Right lobe of liver (tissue), 6 donors: ENCODE measurements around the gene KCNQ4. TPM values are rescaled to one million over a fixed set of nuclear protein-coding genes. Genes with fewer than 3 reads are reported as not detected.
A peak's percentile ranks its signal among the peaks of the same experiment; 100 is the strongest.

ENCODE experiments used
- ATAC-seq, 4 donors: fragments of 200-7000 bp; cut with Tn5 transposase; one replicate each; pipeline ENCODE4 v1.9.1; 2020; ENCODE audit warnings: mild to moderate bottlenecking in 4 of 4, moderate library complexity in 4 of 4
- DNase-seq, 3 donors: peaks; one replicate each; pipeline ENCODE4 v3.0.0-alpha.2; 2020
- H3K27ac ChIP-seq, 3 donors: fragments of 200-600 bp; one replicate each; pipeline ENCODE4 v1.8.0; 2022
- H3K27me3 ChIP-seq, 2 donors: fragments of 200-600 bp; one replicate each; pipeline ENCODE4 v1.8.0; 2022
- H3K36me3 ChIP-seq, 4 donors: fragments of 200-600 bp; sonication (generic) in 1 of 4; one replicate each; pipeline versions ENCODE4 v1.5.1 to v1.8.0; 2017 to 2022; ENCODE audit warnings: control low read depth in 1 of 4
- H3K4me1 ChIP-seq, 4 donors: fragments of 200-600 bp; sonication (generic) in 1 of 4; one replicate each; pipeline versions ENCODE4 v1.5.1 to v1.8.0; 2017 to 2022; ENCODE audit warnings: control low read depth in 1 of 4
- H3K4me3 ChIP-seq, 3 donors: fragments of 200-600 bp; one replicate each; pipeline ENCODE4 v1.8.0; 2022
- H3K9me3 ChIP-seq, 4 donors: fragments of 200-600 bp; sonication (generic) in 1 of 4; one replicate each; pipeline versions ENCODE4 v1.5.1 to v1.8.0; 2017 to 2022; ENCODE audit warnings: control low read depth in 1 of 4
- CTCF ChIP-seq, 4 donors: fragments of 200-600 bp in 3 of 4; fragments of 450-650 bp in 1 of 4; IDR thresholded peaks; one replicate each; pipeline versions ENCODE4 v1.5.1 to v1.8.0; 2016 to 2022; ENCODE audit warnings: antibody characterized with exemption in 4 of 4, mild to moderate bottlenecking in 2 of 4
- POLR2A ChIP-seq: fragments of 450-650 bp; IDR thresholded peaks from one replicate; pipeline ENCODE4 v1.6.1; 2017; ENCODE audit warnings: antibody characterized with exemption, mild to moderate bottlenecking
- WGBS: methylation state at CpG from one replicate; pipeline ENCODE4 v1.1.6; 2018; ENCODE audit warnings: low coverage, low lambda C conversion rate; ENCODE audit not compliant: insufficient coverage; ENCODE audit errors: missing lambda C conversion rate; 5-methylcytosine and 5-hydroxymethylcytosine counted together
- intact Hi-C, 2 donors: fragments of 100-400 bp; cut with DNase I; formaldehyde crosslinking; loops; one replicate each; pipeline versions ENCODE4 v1.11.2 to v1.14.1; 2022
- total RNA-seq, 6 experiments: library from RNA; depleted of rRNA in 2 of 6; stranded (reverse); fragments of >200 nt in 2 of 6; fragmentation: NEBNext Ultra II Directional in 3 of 6; extraction: Animal tissue kit (Norgen Biotek cat#: 25700) in 3 of 6; gene quantifications; one replicate each; pipeline versions ENCODE4 v1.1.0 to v1.2.4, GENCODE V29; 2016 to 2023
- donor health status: DM: no; HTN: yes; CAD: no.
- donor health status: DM: no; HTN: no; CAD: no.
- donor health status: DM: no; HTN: no; CAD: no.
- donor health status: DM: no; HTN: yes; CAD: no.
- donor health status: DM: no; HTN: yes; CAD: no.

The KCNQ4 gene
- total RNA-seq, 6 experiments from 2014 or later: 0.12 to 0.23 (median 0.15) TPM

- no CpG with 5 or more reads among the region's 2 CpGs for WGBS
- no peak for ATAC-seq
- no peak for TF ChIP-seq CTCF (IDR thresholded peaks at IDR 0.05)
- TF ChIP-seq POLR2A: no peak
- no peak for DNase-seq
- Histone ChIP-seq H3K27me3 (no peaks in the 10 kb centered on the region), H3K4me1 (peaks cover 0 to 11% (median 4%) of the 10 kb centered on the region in 4 donors), H3K9me3 (no peaks in the 10 kb centered on the region), H3K36me3 (peaks cover 0 to 45% (median 11%) of the 10 kb centered on the region in 4 donors), H3K4me3 (no peak overlapping the region), H3K27ac (no peak overlapping the region)
- intact Hi-C loops: no loop called here
These were observed 11.2 kb upstream of the KCNQ4 start for GRCh38 chr1:40772146-40772955.

- H3K27ac ChIP-seq: no peak overlapping the region
- peak; percentile 56 to 62 (median 60) for ATAC-seq
These were observed 9.8 kb upstream of the KCNQ4 start for GRCh38 chr1:40773748-40774265.

GRCh38 chr1:40774266-40774998 lies 9.2 kb upstream of the KCNQ4 start:
- WGBS: 50% methylated on average over 2 of the region's 3 CpGs
- intact Hi-C loops: no loop called here
- Histone ChIP-seq H3K4me1 (peaks cover 0 to 11% (median 4%) of the 10 kb centered on the region in 4 donors), H3K4me3 (no peak overlapping the region), H3K27me3 (no peaks in the 10 kb centered on the region), H3K27ac (no peak overlapping the region), H3K9me3 (no peaks in the 10 kb centered on the region), H3K36me3 (peaks cover 0 to 25% (median 7%) of the 10 kb centered on the region in 4 donors)
- ATAC-seq (peak; percentile 79 to 86 (median 81)), DNase-seq (peak in 2 of 3 donors; percentile 58 to 74)
- TF ChIP-seq POLR2A (no peak), CTCF (IDR thresholded peaks at IDR 0.05) (peak; percentile 65 to 85 (median 80))

More at GRCh38 chr1:40773748-40774265, 9.8 kb upstream of the KCNQ4 start:
- intact Hi-C loops: no loop called here
- Histone ChIP-seq H3K27me3 (no peaks in the 10 kb centered on the region), H3K36me3 (peaks cover 0 to 31% (median 7%) of the 10 kb centered on the region in 4 donors), H3K4me1 (peaks cover 0 to 11% (median 4%) of the 10 kb centered on the region in 4 donors), H3K4me3 (no peak overlapping the region), H3K9me3 (no peaks in the 10 kb centered on the region)
- no peak for DNase-seq
- TF ChIP-seq POLR2A: no peak
- TF ChIP-seq CTCF (IDR thresholded peaks at IDR 0.05): no peak
- WGBS: 29% methylated on average over 6 of the region's 6 CpGs

- Histone ChIP-seq H3K4me1 (peaks cover 0 to 11% (median 4%) of the 10 kb centered on the region in 4 donors), H3K9me3 (no peaks in the 10 kb centered on the region), H3K27ac (no peak overlapping the region), H3K36me3 (peaks cover 0 to 8% (median 0%) of the 10 kb centered on the region in 4 donors), H3K27me3 (no peaks in the 10 kb centered on the region), H3K4me3 (no peak overlapping the region)
- WGBS: 89% methylated on average over 1 of the region's 4 CpGs
- intact Hi-C loops: no loop called here
- TF ChIP-seq POLR2A (no peak), CTCF (IDR thresholded peaks at IDR 0.05) (no peak)
- no peak for DNase-seq
- no peak for ATAC-seq
These were observed 7.1 kb upstream of the KCNQ4 start for GRCh38 chr1:40776236-40777072.
